DOHH2 (cell line): ENCODE data around the gene ARFRP1.

Experiments
- EZH2phosphoT487 ChIP-seq: fragments of 200-600 bp; sonication (generic); IDR thresholded peaks from 2 replicates; pipeline ENCODE4 v1.6.1; 2017; ENCODE audit warnings: borderline replicate concordance, mild to moderate bottlenecking, antibody characterized with exemption, low read length, moderate library complexity, mixed read lengths
- TF ChIP-seq, protein P1 (sequence below): fragments of 200-600 bp; sonication (generic); IDR thresholded peaks from one replicate; pipeline ENCODE4 v1.5.1; 2014; ENCODE audit warnings: antibody characterized with exemption, mild to moderate bottlenecking, low read depth, low read length; ENCODE audit not compliant: poor library complexity, severe bottlenecking

GRCh38 chr20:63695424-63696305, 12.1 kb downstream of the ARFRP1 start:
- TF ChIP-seq, protein P1, sequence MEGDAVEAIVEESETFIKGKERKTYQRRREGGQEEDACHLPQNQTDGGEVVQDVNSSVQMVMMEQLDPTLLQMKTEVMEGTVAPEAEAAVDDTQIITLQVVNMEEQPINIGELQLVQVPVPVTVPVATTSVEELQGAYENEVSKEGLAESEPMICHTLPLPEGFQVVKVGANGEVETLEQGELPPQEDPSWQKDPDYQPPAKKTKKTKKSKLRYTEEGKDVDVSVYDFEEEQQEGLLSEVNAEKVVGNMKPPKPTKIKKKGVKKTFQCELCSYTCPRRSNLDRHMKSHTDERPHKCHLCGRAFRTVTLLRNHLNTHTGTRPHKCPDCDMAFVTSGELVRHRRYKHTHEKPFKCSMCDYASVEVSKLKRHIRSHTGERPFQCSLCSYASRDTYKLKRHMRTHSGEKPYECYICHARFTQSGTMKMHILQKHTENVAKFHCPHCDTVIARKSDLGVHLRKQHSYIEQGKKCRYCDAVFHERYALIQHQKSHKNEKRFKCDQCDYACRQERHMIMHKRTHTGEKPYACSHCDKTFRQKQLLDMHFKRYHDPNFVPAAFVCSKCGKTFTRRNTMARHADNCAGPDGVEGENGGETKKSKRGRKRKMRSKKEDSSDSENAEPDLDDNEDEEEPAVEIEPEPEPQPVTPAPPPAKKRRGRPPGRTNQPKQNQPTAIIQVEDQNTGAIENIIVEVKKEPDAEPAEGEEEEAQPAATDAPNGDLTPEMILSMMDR, result no peak
- no peak for TF ChIP-seq EZH2phosphoT487
